A673 (cell line): ENCODE measurements around the gene INPP5B.
"Not testable (repeated sequence)": the region's sequence is repeated elsewhere in the genome, so short reads cannot be mapped to it uniquely, and the experiment has no call there.

ENCODE experiments used
- CTCF ChIP-seq: fragments of 300-800, 200-600 bp; sonication (generic); conservative IDR thresholded peaks from 2 replicates; pipeline ENCODE4 v1.5.1; 2017; ENCODE audit warnings: low read depth, mild to moderate bottlenecking, antibody characterized with exemption, low read length, moderate library complexity, mixed read lengths
- EZH2 ChIP-seq: fragments of 200-600 bp; sonication (generic); IDR thresholded peaks from 2 replicates; pipeline ENCODE4 v1.6.1; 2017; ENCODE audit warnings: borderline replicate concordance, low read depth, mild to moderate bottlenecking, mixed read lengths, antibody characterized with exemption, low read length; ENCODE audit not compliant: poor library complexity, severe bottlenecking

GRCh38 chr1:37903921-37904320 is 42.9 kb downstream of the INPP5B start:
- not testable (repeated sequence) for TF ChIP-seq CTCF, EZH2
